GM12872 (cell line): Measurements from ENCODE around the gene STARD13.

ENCODE experiments used
- CTCF ChIP-seq: IDR thresholded peaks from 3 replicates; pipeline ENCODE4 v1.5.1; 2011; ENCODE audit warnings: low read depth, mild to moderate bottlenecking, low read length, moderate library complexity; ENCODE audit not compliant: insufficient read depth

The STARD13 gene

DNA sequence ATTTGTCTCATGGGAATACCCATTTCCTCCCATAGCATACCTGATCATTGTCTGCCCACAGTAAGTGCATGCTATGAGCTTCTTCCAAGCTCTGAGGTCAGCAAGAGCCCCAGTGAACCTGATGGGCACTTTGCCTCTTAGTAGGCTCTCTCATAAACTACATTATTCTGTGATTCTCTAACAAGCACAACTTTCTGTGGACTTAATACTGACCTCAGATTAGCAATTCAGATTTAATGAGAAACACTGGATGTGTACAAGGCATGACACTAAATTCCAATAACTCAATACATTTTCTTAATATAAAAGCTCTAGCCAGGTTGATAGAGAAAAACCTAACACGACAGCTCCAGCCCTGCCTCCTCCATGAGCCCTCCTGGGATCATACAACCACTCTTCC is 23.3 kb upstream of the STARD13 start:
- TF ChIP-seq CTCF = no peak

- no peak for TF ChIP-seq CTCF
Observed at GRCh38 chr13:33307843-33308242, 22.3 kb upstream of the STARD13 start.

GRCh38 chr13:33303855-33304597 is 18.5 kb upstream of the STARD13 start:
- no peak for TF ChIP-seq CTCF

DNA sequence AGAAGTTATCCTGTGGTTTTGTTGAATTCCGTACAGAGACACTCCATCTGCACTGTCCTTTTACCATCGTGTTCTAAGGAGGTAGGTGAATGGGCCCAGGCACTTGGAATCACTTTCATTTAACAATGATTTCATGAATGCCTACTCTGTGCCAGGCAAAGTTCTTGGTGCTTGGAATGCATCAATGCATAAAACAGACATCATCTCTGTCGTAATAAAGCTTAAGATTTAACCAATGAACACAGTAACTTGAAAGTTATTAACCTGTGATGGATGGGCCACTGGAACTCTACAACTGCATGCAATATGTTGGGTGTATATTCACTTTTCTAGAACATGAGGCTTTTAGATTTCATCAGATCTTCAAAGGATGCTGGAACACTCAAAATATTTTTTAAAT is 14.1 kb upstream of the STARD13 start:
- no peak for TF ChIP-seq CTCF

- TF ChIP-seq CTCF = no peak
Observed at GRCh38 chr13:33296793-33297425, 11.4 kb upstream of the STARD13 start.

- TF ChIP-seq CTCF = no peak
Observed at GRCh38 chr13:33292712-33293111, 7.2 kb upstream of the STARD13 start.

DNA sequence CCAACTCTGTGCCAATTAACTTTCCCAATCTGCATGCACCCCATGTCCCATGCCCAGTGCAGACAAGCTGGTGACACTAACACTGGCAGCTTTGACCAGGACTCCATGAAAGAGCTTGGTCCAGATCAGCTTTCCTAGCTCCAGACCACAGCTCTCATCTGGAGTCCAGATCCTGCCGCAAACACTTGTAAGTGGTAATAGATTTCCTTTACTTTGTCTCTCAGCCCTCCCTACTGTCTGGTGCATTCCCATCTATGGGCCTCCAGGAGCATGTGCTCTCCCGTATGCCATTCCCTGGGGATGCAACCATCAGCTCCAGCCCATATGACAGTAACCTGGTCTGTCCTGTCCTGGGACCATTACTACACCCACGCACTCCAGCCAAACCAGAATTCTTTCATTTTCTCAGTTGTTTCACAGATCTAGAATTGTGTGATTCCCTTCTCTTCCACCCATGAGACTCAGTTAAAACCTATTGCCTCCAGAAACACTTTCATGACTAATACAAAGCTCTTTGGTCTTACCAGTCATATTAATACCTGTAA is 4.9 kb upstream of the STARD13 start:
- no peak for TF ChIP-seq CTCF
